HCT116 (cell line): Measurements from ENCODE around the gene ZNRF3. TPM values are rescaled to one million over a fixed set of nuclear protein-coding genes. Genes with fewer than 3 reads are reported as not detected.

Experiments
- ATAC-seq: fragments of 200-7000 bp; cut with Tn5 transposase; 2 replicates; pipeline ENCODE4 v1.9.1; 2020; ENCODE audit warnings: mild to moderate bottlenecking, moderate library complexity
- BruUV-seq: library from RNA; stranded (reverse); fragments of 400-500 nt; replicated peaks from 2 replicates; lab custom pipeline; 2021; lab: Mats Ljungman, UMichigan
- CTCF ChIA-PET: fragments of 300-600 bp; sonication (Branson Sonifier 250); formaldehyde crosslinking; loops from one replicate; lab custom pipeline; 2021; ENCODE audit warnings: antibody characterized with exemption; lab: Charles Lee
- POLR2A ChIA-PET: fragments of 300-600, 350-600 bp; sonication (Branson Sonifier 250); formaldehyde crosslinking; loops from one replicate; lab custom pipeline; 2021; ENCODE audit warnings: antibody characterized with exemption; lab: Charles Lee
- RAD21 ChIA-PET, 2 experiments: fragments of 300-600 bp; sonication (Branson Sonifier 250); formaldehyde crosslinking; loops; one replicate each; lab custom pipeline; 2023; ENCODE audit warnings: low total read pairs in 2 of 2; ENCODE audit not compliant: uncharacterized antibody in 2 of 2, unreplicated experiment in 2 of 2, low non-redundant PET in 1 of 2; lab: Charles Lee
- DNase-seq: peaks from one replicate; pipeline ENCODE4 v3.0.0-alpha.2; 2010; ENCODE audit warnings: low read depth, low spot score
- H2AFZ ChIP-seq: fragments of 200-600 bp; shearing (Covaris generic), sonication (generic); 2 replicates; pipeline ENCODE4 v1.6.1; 2017; ENCODE audit warnings: low read depth, mixed run types, mixed read lengths, antibody characterized with exemption, low read length; ENCODE audit not compliant: poor library complexity, severe bottlenecking
- H3K27ac ChIP-seq: 2 replicates; pipeline ENCODE4 v1.5.1; 2012; ENCODE audit warnings: low read depth, low read length
- H3K27me3 ChIP-seq: fragments of 200-600 bp; sonication (generic); 2 replicates; pipeline ENCODE4 v1.6.1; 2016; ENCODE audit warnings: mixed run types, low read length, mixed read lengths; ENCODE audit not compliant: insufficient read depth
- H3K36me3 ChIP-seq, 2 experiments: fragments of 200-500 bp in 1 of 2; fragments of 200-600 bp in 1 of 2; sonication (Bioruptor generic) in 1 of 2; sonication (generic) in 1 of 2; 2 replicates each; pipeline versions ENCODE4 v1.5.1 to v1.6.1; 2014 to 2016; ENCODE audit warnings: low read length in 2 of 2, inconsistent platforms in 1 of 2, mixed read lengths in 1 of 2, mixed run types in 1 of 2; ENCODE audit not compliant: insufficient read depth in 2 of 2, control insufficient read depth in 1 of 2
- H3K4me1 ChIP-seq, 2 experiments: fragments of 200-600 bp in 1 of 2; sonication (generic) in 1 of 2; 2 replicates each; pipeline versions ENCODE4 v1.5.1 to v1.6.1; 2012 to 2017; ENCODE audit warnings: low read length in 2 of 2, inconsistent platforms in 1 of 2, mild to moderate bottlenecking in 1 of 2, mixed read lengths in 1 of 2, mixed run types in 1 of 2, moderate library complexity in 1 of 2; ENCODE audit not compliant: insufficient read depth in 2 of 2, control insufficient read depth in 1 of 2
- H3K4me2 ChIP-seq: fragments of 200-600 bp; sonication (generic); 2 replicates; pipeline ENCODE4 v1.6.1; 2017; ENCODE audit warnings: mixed run types, low read length, mixed read lengths
- H3K4me3 ChIP-seq, 2 experiments: fragments of 200-600 bp in 1 of 2; sonication (generic) in 1 of 2; replicated peaks in 1 of 2; 2 replicates each; pipeline ENCODE4 v1.5.1; 2011 to 2016; ENCODE audit warnings: low read length in 2 of 2, control low read depth in 1 of 2, low read depth in 1 of 2, mild to moderate bottlenecking in 1 of 2, mixed read lengths in 1 of 2, mixed run types in 1 of 2
- H3K79me2 ChIP-seq: fragments of 200-600 bp; sonication (generic); 2 replicates; pipeline ENCODE4 v1.6.1; 2017; ENCODE audit warnings: mild to moderate bottlenecking, mixed run types, low read length, moderate library complexity, mixed read lengths; ENCODE audit not compliant: insufficient read depth
- H3K9ac ChIP-seq: fragments of 200-600 bp; sonication (generic); 2 replicates; pipeline ENCODE4 v1.6.1; 2016; ENCODE audit warnings: low read length, mixed read lengths
- H3K9me2 ChIP-seq: fragments of 200-600 bp; sonication (generic), shearing (Covaris generic); 2 replicates; pipeline ENCODE4 v1.6.1; 2017; ENCODE audit warnings: mixed run types, mild to moderate bottlenecking, moderate library complexity; ENCODE audit not compliant: insufficient read depth
- H3K9me3 ChIP-seq, 2 experiments: fragments of 200-500 bp in 1 of 2; fragments of 200-600 bp in 1 of 2; sonication (Bioruptor generic) in 1 of 2; sonication (generic) in 1 of 2; 2 replicates each; pipeline ENCODE4 v1.6.1; 2014 to 2017; ENCODE audit warnings: low read length in 2 of 2, mixed read lengths in 2 of 2, inconsistent platforms in 1 of 2, low read depth in 1 of 2, mild to moderate bottlenecking in 1 of 2, mixed run types in 1 of 2, moderate library complexity in 1 of 2; ENCODE audit not compliant: control insufficient read depth in 1 of 2, insufficient read depth in 1 of 2
- H4K20me1 ChIP-seq: fragments of 200-600 bp; sonication (generic), shearing (Covaris generic); 2 replicates; pipeline ENCODE4 v1.6.1; 2017; ENCODE audit warnings: mixed run types, mild to moderate bottlenecking, moderate library complexity; ENCODE audit not compliant: insufficient read depth
- CTCF ChIP-seq, 3 experiments: fragments of 200-600 bp in 1 of 3; sonication (generic) in 1 of 3; IDR thresholded peaks in 2 of 3; conservative IDR thresholded peaks in 1 of 3; 2 replicates each; pipeline ENCODE4 v1.5.1; 2012 to 2017; ENCODE audit warnings: low read depth in 2 of 3, low read length in 2 of 3, antibody characterized with exemption in 1 of 3, borderline replicate concordance in 1 of 3, control low read depth in 1 of 3, mild to moderate bottlenecking in 1 of 3, mixed read lengths in 1 of 3, mixed run types in 1 of 3, moderate library complexity in 1 of 3; ENCODE audit not compliant: insufficient read depth in 1 of 3
- EZH2phosphoT487 ChIP-seq: fragments of 200-600 bp; IDR thresholded peaks from 2 replicates; pipeline ENCODE4 v1.6.1; 2018; ENCODE audit warnings: antibody characterized with exemption, borderline replicate concordance
- RAD21 ChIP-seq: IDR thresholded peaks from 2 replicates; pipeline ENCODE4 v1.6.1; 2012; ENCODE audit warnings: low read depth, mild to moderate bottlenecking
- REST ChIP-seq: IDR thresholded peaks from 2 replicates; pipeline ENCODE4 v1.6.1; 2012; ENCODE audit warnings: low read depth
- TCF7L2 ChIP-seq: IDR thresholded peaks from 2 replicates; pipeline ENCODE4 v1.7.0; 2011; ENCODE audit warnings: borderline replicate concordance, inconsistent platforms; ENCODE audit not compliant: insufficient read depth, insufficient read length; ENCODE audit errors: extremely low read depth
- YY1 ChIP-seq: IDR thresholded peaks from 2 replicates; pipeline ENCODE4 v1.6.1; 2011; ENCODE audit warnings: low read length, low read depth, moderate library complexity, mild to moderate bottlenecking; ENCODE audit not compliant: insufficient replicate concordance; ENCODE audit errors: extremely low read depth
- ZBTB33 ChIP-seq: IDR thresholded peaks from 2 replicates; pipeline ENCODE4 v1.6.1; 2011; ENCODE audit warnings: mild to moderate bottlenecking, low read length, moderate library complexity; ENCODE audit not compliant: insufficient replicate concordance; ENCODE audit errors: extremely low read depth
- intact Hi-C: fragments of 100-400 bp; cut with micrococcal nuclease; formaldehyde crosslinking; loops from 2 replicates; pipeline ENCODE4 v1.10.0; 2022
- total RNA-seq: library from RNA; stranded (reverse); gene quantifications from one replicate; pipeline ENCODE4 v1.2.1, GENCODE V29; 2021; ENCODE audit not compliant: unreplicated experiment

The ZNRF3 gene
- total RNA-seq, 1 experiment from 2014 or later = 12.2 TPM

DNA sequence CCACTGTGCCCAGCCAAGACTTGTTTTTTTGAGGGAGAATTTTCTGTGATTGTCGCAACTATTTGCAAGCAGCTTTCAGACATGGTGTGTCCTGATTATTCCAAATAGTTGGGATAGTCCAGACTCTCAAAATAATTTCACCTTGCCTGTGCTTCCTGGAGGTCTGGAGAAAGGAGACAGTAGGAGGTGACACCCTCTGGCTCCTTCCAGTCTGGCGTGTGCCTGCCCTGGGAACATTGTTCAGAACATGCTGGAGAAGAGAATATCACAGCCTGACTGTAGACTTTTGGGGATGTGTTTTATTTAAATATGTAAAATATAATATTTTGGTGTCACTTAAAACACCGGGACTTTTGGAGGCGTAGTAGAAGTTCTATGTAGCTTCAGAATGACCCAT lies 14.9 kb downstream of the ZNRF3 start (continued):
- TF ChIP-seq ZBTB33 (no peak), EZH2phosphoT487 (no peak)

DNA sequence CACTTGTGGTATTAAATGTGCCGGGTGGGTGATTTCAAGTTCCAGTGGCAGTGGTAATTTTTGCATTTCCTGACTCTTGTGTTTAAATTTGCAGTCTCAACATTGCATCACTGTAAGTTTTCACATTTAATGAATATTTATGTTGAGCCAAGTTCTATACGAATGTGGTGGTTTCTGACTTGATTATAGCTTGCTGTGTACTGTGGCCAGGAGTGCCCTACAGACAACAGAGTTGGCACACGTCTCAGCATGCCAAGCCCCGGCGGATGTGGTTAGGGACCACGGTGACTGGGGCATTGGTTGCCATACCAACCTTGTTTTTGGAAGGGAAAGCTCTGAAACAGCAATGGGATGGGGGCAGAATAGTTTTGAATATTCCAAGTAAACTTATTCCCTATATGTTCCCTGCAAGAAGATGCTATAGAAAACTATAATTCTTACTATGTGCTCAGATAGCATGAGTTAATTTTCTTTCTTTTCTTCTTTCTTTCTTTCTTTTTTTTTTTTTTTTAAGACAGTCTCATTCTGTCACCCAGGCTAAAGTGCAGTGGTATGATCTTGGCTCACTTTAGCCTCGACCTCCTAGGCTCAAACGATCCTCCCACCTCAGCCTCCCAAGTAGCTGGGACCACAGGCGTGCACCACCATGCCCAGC lies 16.0 kb downstream of the ZNRF3 start:
- no peaks in the 10 kb centered on the region for H3K27me3 ChIP-seq
- intact Hi-C loops = no loop called here
- no peak overlapping the region for H3K9ac ChIP-seq
- ChIA-PET POLR2A (no interaction called here), RAD21 (no interaction called here), CTCF (no interaction called here)
- H2AFZ ChIP-seq = no peak overlapping the region
- BruUV-seq = no TSS peak
- peaks cover 90% of the 10 kb centered on the region for H3K79me2 ChIP-seq
- ATAC-seq (no peak), DNase-seq (no peak)
- H3K9me2 ChIP-seq = no peaks in the 10 kb centered on the region
- TF ChIP-seq YY1 (no peak), RAD21 (no peak), TCF7L2 (no peak), REST (no peak), CTCF (IDR thresholded peaks at IDR 0.05 in 2 of 3, conservative IDR thresholded peaks at IDR 0.05 in 1 of 3; ENCODE audit: borderline replicate concordance in 1 of 3, insufficient read depth in 1 of 3, low read depth in 2 of 3, low read length in 2 of 3) (no peak)
- H3K4me3 ChIP-seq = no peak overlapping the region
- H3K27ac ChIP-seq = no peak overlapping the region
- peaks cover 27 to 58% of the 10 kb centered on the region in 2 experiments for H3K4me1 ChIP-seq
- H3K36me3 ChIP-seq = no peaks in the 10 kb centered on the region
- H4K20me1 ChIP-seq = no peaks in the 10 kb centered on the region; the same call in 1 of the 2 replicates
- H3K9me3 ChIP-seq = no peaks in the 10 kb centered on the region
- H3K4me2 ChIP-seq = no peak overlapping the region
